H1 (cell line): ENCODE measurements around the gene HPCAL4. TPM values are rescaled to one million over a fixed set of nuclear protein-coding genes. Genes with fewer than 3 reads are reported as not detected.

ENCODE experiments used
- CTCF ChIA-PET: fragments of 300-600 bp; sonication (Branson Sonifier 250); formaldehyde crosslinking; loops from one replicate; lab custom pipeline; 2021; ENCODE audit not compliant: partially characterized antibody; lab: Charles Lee
- POLR2A ChIA-PET: fragments of 300-600 bp; sonication (Branson Sonifier 250); formaldehyde crosslinking; loops from one replicate; lab custom pipeline; 2021; ENCODE audit warnings: inconsistent platforms; ENCODE audit not compliant: partially characterized antibody; lab: Charles Lee
- DNase-seq, 2 experiments: peaks; one replicate each; pipeline versions ENCODE4 v3.0.0 to v3.0.0-alpha.2; 2010 to 2022; ENCODE audit warnings: low spot score in 2 of 2, low read depth in 1 of 2, mixed read lengths in 1 of 2
- FAIRE-seq: peaks from 2 replicates; lab custom pipeline; 2011; peaks lifted over from hg19 to GRCh38; lab: Jason Lieb, UNC
- H2AFZ ChIP-seq: 2 replicates; pipeline ENCODE4 v1.8.1; 2012; ENCODE audit warnings: low read length, inconsistent platforms
- H2AK5ac ChIP-seq: 2 replicates; pipeline ENCODE4 v1.6.1; 2013; ENCODE audit warnings: low read depth, low read length
- H2BK120ac ChIP-seq: replicated peaks from 2 replicates; pipeline ENCODE3; 2013; ENCODE audit warnings: low read depth, low read length, inconsistent platforms
- H2BK12ac ChIP-seq: 2 replicates; pipeline ENCODE4 v1.6.1; 2013; ENCODE audit warnings: low read depth, low read length
- H2BK15ac ChIP-seq: 2 replicates; pipeline ENCODE4 v1.6.1; 2013; ENCODE audit warnings: low read length
- H2BK20ac ChIP-seq: 2 replicates; pipeline ENCODE4 v1.6.1; 2013; ENCODE audit warnings: low read length
- H2BK5ac ChIP-seq: 2 replicates; pipeline ENCODE4 v1.6.1; 2013; ENCODE audit warnings: low read depth, low read length
- H3K14ac ChIP-seq: 2 replicates; pipeline ENCODE4 v1.6.1; 2013; ENCODE audit warnings: inconsistent platforms; ENCODE audit not compliant: insufficient read length
- H3K18ac ChIP-seq: 2 replicates; pipeline ENCODE4 v1.6.1; 2013; ENCODE audit warnings: low read length; ENCODE audit errors: extremely low read depth
- H3K23ac ChIP-seq: 2 replicates; pipeline ENCODE4 v1.6.1; 2013; ENCODE audit warnings: inconsistent platforms; ENCODE audit not compliant: insufficient read length
- H3K23me2 ChIP-seq: 2 replicates; pipeline ENCODE4 v1.6.1; 2013; ENCODE audit warnings: low read depth, low read length
- H3K27ac ChIP-seq: 2 replicates; pipeline ENCODE4 v1.6.1; 2011; ENCODE audit warnings: low read depth, low read length, inconsistent platforms
- H3K27me3 ChIP-seq, 4 experiments: replicated peaks in 1 of 4; 1 replicate in 1 of 4; 2 replicates in 3 of 4; pipeline versions ENCODE4 v1.6.1 to v1.8.1; 2011 to 2013; ENCODE audit warnings: low read length in 3 of 4, mild to moderate bottlenecking in 3 of 4, inconsistent platforms in 2 of 4, mixed read lengths in 2 of 4, moderate library complexity in 1 of 4; ENCODE audit not compliant: control insufficient read depth in 3 of 4, insufficient read depth in 3 of 4; ENCODE audit errors: extremely low read depth in 1 of 4
- H3K36me3 ChIP-seq, 4 experiments: 2 replicates each; pipeline versions ENCODE4 v1.6.1 to v1.8.1; 2011 to 2013; ENCODE audit warnings: mild to moderate bottlenecking in 4 of 4, low read length in 3 of 4, moderate library complexity in 2 of 4, control low read depth in 1 of 4, inconsistent platforms in 1 of 4; ENCODE audit not compliant: insufficient read depth in 4 of 4, control insufficient read depth in 2 of 4
- H3K4ac ChIP-seq: replicated peaks from 2 replicates; pipeline ENCODE3; 2013; ENCODE audit warnings: low read length, low read depth, mixed read lengths, inconsistent platforms; ENCODE audit not compliant: insufficient read length
- H3K4me1 ChIP-seq, 4 experiments: replicated peaks in 1 of 4; 1 replicate in 1 of 4; 2 replicates in 3 of 4; pipeline versions ENCODE4 v1.6.1 to v1.8.1; 2011 to 2013; ENCODE audit warnings: low read length in 3 of 4, inconsistent platforms in 2 of 4, mixed read lengths in 1 of 4; ENCODE audit not compliant: insufficient read depth in 4 of 4, control insufficient read depth in 3 of 4
- H3K4me2 ChIP-seq, 2 experiments: 2 replicates each; pipeline versions ENCODE4 v1.6.1 to v1.8.1; 2011 to 2013; ENCODE audit warnings: low read depth in 2 of 2, low read length in 2 of 2, control low read depth in 1 of 2, inconsistent platforms in 1 of 2, mild to moderate bottlenecking in 1 of 2; ENCODE audit not compliant: insufficient read depth in 1 of 2
- H3K4me3 ChIP-seq, 4 experiments: fragments of 200-600, 300-600 bp in 1 of 4; sonication (generic), shearing (Covaris generic), sonication (Bioruptor Twin) in 1 of 4; 2 replicates each; pipeline versions ENCODE4 v1.5.1 to v1.8.1; 2011 to 2016; ENCODE audit warnings: low read length in 4 of 4, low read depth in 3 of 4, control low read depth in 2 of 4, inconsistent platforms in 2 of 4, mild to moderate bottlenecking in 2 of 4, mixed read lengths in 1 of 4, moderate library complexity in 1 of 4; ENCODE audit not compliant: insufficient read depth in 2 of 4; ENCODE audit errors: extremely low read depth in 1 of 4
- H3K56ac ChIP-seq: replicated peaks from 2 replicates; pipeline ENCODE3; 2013; ENCODE audit warnings: low read depth, mild to moderate bottlenecking, mixed read lengths, low read length, inconsistent platforms; ENCODE audit not compliant: insufficient read length
- H3K79me1 ChIP-seq: 2 replicates; pipeline ENCODE4 v1.6.1; 2013; ENCODE audit warnings: low read depth, low read length, control low read depth
- H3K79me2 ChIP-seq, 2 experiments: 2 replicates each; pipeline versions ENCODE4 v1.6.1 to v1.8.1; 2012 to 2013; ENCODE audit warnings: low read length in 2 of 2, mild to moderate bottlenecking in 2 of 2, inconsistent platforms in 1 of 2; ENCODE audit not compliant: insufficient read depth in 2 of 2, control insufficient read depth in 1 of 2
- H3K9ac ChIP-seq, 4 experiments: replicated peaks in 1 of 4; 1 replicate in 1 of 4; 2 replicates in 3 of 4; pipeline versions ENCODE4 v1.6.1 to v1.8.1; 2011 to 2013; ENCODE audit warnings: low read depth in 3 of 4, low read length in 3 of 4, control low read depth in 2 of 4, mild to moderate bottlenecking in 2 of 4, moderate library complexity in 2 of 4, inconsistent platforms in 1 of 4; ENCODE audit errors: extremely low read depth in 1 of 4
- H3K9me3 ChIP-seq, 2 experiments: 2 replicates each; pipeline versions ENCODE4 v1.6.1 to v1.8.1; 2012 to 2013; ENCODE audit warnings: mild to moderate bottlenecking in 2 of 2, moderate library complexity in 2 of 2, control low read depth in 1 of 2, inconsistent platforms in 1 of 2, low read depth in 1 of 2, low read length in 1 of 2, mixed read lengths in 1 of 2; ENCODE audit not compliant: insufficient read depth in 2 of 2
- H4K20me1 ChIP-seq, 2 experiments: replicated peaks in 1 of 2; 2 replicates each; pipeline versions ENCODE3 to v1.8.1; 2011 to 2013; ENCODE audit warnings: inconsistent platforms in 2 of 2, low read length in 2 of 2, mild to moderate bottlenecking in 1 of 2; ENCODE audit not compliant: insufficient read depth in 2 of 2, control insufficient read depth in 1 of 2
- H4K5ac ChIP-seq: 2 replicates; pipeline ENCODE4 v1.6.1; 2013; ENCODE audit warnings: low read length, low read depth, mixed read lengths, inconsistent platforms; ENCODE audit not compliant: insufficient read length
- H4K8ac ChIP-seq: 2 replicates; pipeline ENCODE4 v1.8.0; 2013; ENCODE audit warnings: mild to moderate bottlenecking, moderate library complexity, low read length, inconsistent platforms; ENCODE audit not compliant: insufficient read depth; ENCODE audit errors: extremely low read depth
- H4K91ac ChIP-seq: replicated peaks from 2 replicates; pipeline ENCODE3; 2013; ENCODE audit warnings: low read length, mixed read lengths, inconsistent platforms; ENCODE audit not compliant: insufficient read length
- CREB1 ChIP-seq: IDR thresholded peaks from 2 replicates; pipeline ENCODE4 v1.6.1; 2012; ENCODE audit warnings: inconsistent platforms
- PHF8 ChIP-seq: fragments of 200-600 bp; sonication (generic); conservative IDR thresholded peaks from 2 replicates; pipeline ENCODE4 v1.7.1; 2012; ENCODE audit warnings: low read depth, mild to moderate bottlenecking, inconsistent platforms, low read length, moderate library complexity
- RFX5 ChIP-seq: IDR thresholded peaks from 2 replicates; pipeline ENCODE4 v1.6.1; 2011; ENCODE audit warnings: low read depth, low read length, improper control_type of control experiment, borderline replicate concordance
- TAF7 ChIP-seq: optimal IDR thresholded peaks from 2 replicates; pipeline ENCODE3; 2011; ENCODE audit warnings: low read depth, mild to moderate bottlenecking, inconsistent platforms, low read length, moderate library complexity, borderline replicate concordance
- TEAD4 ChIP-seq: IDR thresholded peaks from 2 replicates; pipeline ENCODE4 v1.6.1; 2012; ENCODE audit warnings: low read depth, low read length, inconsistent platforms, mixed read lengths
- WGBS, 2 experiments: shearing (Covaris generic) in 1 of 2; methylation state at CpG; one replicate each; pipeline versions ENCODE4 v1.1.6 to v1.1.7; 2013 to 2015; ENCODE audit warnings: low lambda C conversion rate in 2 of 2, mixed read lengths in 2 of 2, inconsistent platforms in 1 of 2, low coverage in 1 of 2, missing lambda C conversion rate in 1 of 2; ENCODE audit not compliant: insufficient replicate concordance in 2 of 2, insufficient coverage in 1 of 2, insufficient read length in 1 of 2; ENCODE audit errors: extremely low coverage in 1 of 2, missing lambda C conversion rate in 1 of 2; 5-methylcytosine and 5-hydroxymethylcytosine counted together
- polyA plus RNA-seq, 7 experiments: library from polyadenylated mRNA; depleted of rRNA in 3 of 7; stranded (reverse) in 5 of 7; unstranded in 2 of 7; fragments of >200 nt in 5 of 7; fragments of 200-250 nt in 2 of 7; gene quantifications; 1 replicate in 5 of 7; 2 replicates in 1 of 7; 4 replicates in 1 of 7; pipeline versions ENCODE4 v1.2.1 to v1.2.3, GENCODE V29; 2011 to 2013; ENCODE audit warnings: missing spikeins in 2 of 7, mixed read lengths in 2 of 7
- total RNA-seq: library from RNA; stranded (reverse); fragmentation: NEBNext Ultra II Directional; extraction: Animal tissue kit (Norgen Biotek cat#: 25700); gene quantifications from 2 replicates; pipeline ENCODE4 v1.2.1, GENCODE V29; 2021
- TF ChIP-seq, protein P1 (sequence below), 3 experiments: IDR thresholded peaks; 1 replicate in 2 of 3; 2 replicates in 1 of 3; pipeline versions ENCODE4 v1.5.1 to v1.6.1; 2011; ENCODE audit warnings: low read length in 3 of 3, mild to moderate bottlenecking in 3 of 3, inconsistent platforms in 2 of 3, low read depth in 1 of 3, moderate library complexity in 1 of 3; ENCODE audit not compliant: insufficient read depth in 1 of 3; ENCODE audit errors: control extremely low read depth in 1 of 3
- TF ChIP-seq, protein P2 (sequence below): IDR thresholded peaks from 2 replicates; pipeline ENCODE4 v1.6.1; 2011; ENCODE audit warnings: low read depth, mild to moderate bottlenecking, low read length; ENCODE audit not compliant: insufficient read depth

The HPCAL4 gene
- total and polyA plus RNA-seq, 2 of the 8 experiments (the other 6 are each of a cell fraction or from before 2014, with no cell fraction given): 0.54 to 0.74 TPM

DNA sequence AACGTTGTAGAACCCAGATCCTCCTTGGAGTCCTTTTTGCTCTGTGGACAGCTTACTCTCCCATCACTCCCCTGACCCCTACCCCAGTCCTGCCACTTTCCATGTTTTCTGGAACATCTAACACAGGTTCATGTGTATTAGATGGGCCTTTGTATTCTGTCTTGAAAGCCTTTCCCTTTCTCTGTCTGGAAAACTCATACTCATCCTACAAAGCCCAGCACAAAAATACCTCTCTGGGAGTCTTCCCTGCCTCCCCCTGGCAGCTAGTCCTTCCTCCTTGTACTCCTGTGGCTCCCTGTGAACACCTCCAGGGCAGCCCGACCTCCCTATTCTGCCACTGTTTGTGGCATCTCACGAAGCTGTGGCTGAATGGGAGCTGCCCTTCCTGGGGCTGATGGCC is 44.0 kb downstream of the HPCAL4 start:
- Histone ChIP-seq H4K20me1 (no peaks in the 10 kb centered on the region), H3K4me2 (no peak overlapping the region), H3K14ac (no peak overlapping the region), H2AK5ac (no peak overlapping the region), H3K9me3 (no peaks in the 10 kb centered on the region), H4K8ac (no peak overlapping the region), H3K79me1 (no peaks in the 10 kb centered on the region), H3K36me3 (no peaks in the 10 kb centered on the region), H4K91ac (no peak overlapping the region), H3K23me2 (no peaks in the 10 kb centered on the region), H3K56ac (no peak overlapping the region), H3K23ac (no peak overlapping the region), H2BK15ac (no peak overlapping the region), H3K4me3 (no peak overlapping the region), H2BK12ac (peak overlapping the region; percentile 4; the same call in 1 of the 2 replicates), H3K79me2 (no peaks in the 10 kb centered on the region), H3K4me1 (peaks cover 0 to 6% (median 5%) of the 10 kb centered on the region in 4 experiments; a peak in 6 of 7 replicates), H2BK120ac (no peak overlapping the region), H2BK20ac (no peak overlapping the region), H2BK5ac (no peak overlapping the region), H3K18ac (no peak overlapping the region), H3K4ac (no peak overlapping the region), H3K9ac (no peak overlapping the region), H2AFZ (no peak overlapping the region), H3K27me3 (peaks cover 0 to 10% (median 1%) of the 10 kb centered on the region in 4 experiments; a peak in 2 of 7 replicates), H4K5ac (no peak overlapping the region), H3K27ac (no peak overlapping the region)
- DNase-seq (no peak), FAIRE-seq (no peak)
- TF ChIP-seq, protein P1, sequence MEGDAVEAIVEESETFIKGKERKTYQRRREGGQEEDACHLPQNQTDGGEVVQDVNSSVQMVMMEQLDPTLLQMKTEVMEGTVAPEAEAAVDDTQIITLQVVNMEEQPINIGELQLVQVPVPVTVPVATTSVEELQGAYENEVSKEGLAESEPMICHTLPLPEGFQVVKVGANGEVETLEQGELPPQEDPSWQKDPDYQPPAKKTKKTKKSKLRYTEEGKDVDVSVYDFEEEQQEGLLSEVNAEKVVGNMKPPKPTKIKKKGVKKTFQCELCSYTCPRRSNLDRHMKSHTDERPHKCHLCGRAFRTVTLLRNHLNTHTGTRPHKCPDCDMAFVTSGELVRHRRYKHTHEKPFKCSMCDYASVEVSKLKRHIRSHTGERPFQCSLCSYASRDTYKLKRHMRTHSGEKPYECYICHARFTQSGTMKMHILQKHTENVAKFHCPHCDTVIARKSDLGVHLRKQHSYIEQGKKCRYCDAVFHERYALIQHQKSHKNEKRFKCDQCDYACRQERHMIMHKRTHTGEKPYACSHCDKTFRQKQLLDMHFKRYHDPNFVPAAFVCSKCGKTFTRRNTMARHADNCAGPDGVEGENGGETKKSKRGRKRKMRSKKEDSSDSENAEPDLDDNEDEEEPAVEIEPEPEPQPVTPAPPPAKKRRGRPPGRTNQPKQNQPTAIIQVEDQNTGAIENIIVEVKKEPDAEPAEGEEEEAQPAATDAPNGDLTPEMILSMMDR (IDR thresholded peaks at IDR 0.05; ENCODE audit: control extremely low read depth in 1 of 3, insufficient read depth in 1 of 3, low read depth in 1 of 3, low read length in 3 of 3): no peak
- no peak for TF ChIP-seq CREB1
- TF ChIP-seq PHF8: no peak
- no peak for TF ChIP-seq TEAD4
- no peak for TF ChIP-seq RFX5
- TF ChIP-seq, protein P2, sequence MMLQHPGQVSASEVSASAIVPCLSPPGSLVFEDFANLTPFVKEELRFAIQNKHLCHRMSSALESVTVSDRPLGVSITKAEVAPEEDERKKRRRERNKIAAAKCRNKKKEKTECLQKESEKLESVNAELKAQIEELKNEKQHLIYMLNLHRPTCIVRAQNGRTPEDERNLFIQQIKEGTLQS: no peak
- TF ChIP-seq TAF7: no peak
- CTCF ChIA-PET: interaction anchor here (0.6 to 17.8 kb wide), 17 partner anchors 10 to 330 kb away, joined by 3 to 469 read pairs (median 6); partner anchors contain the start of gene HEYL
- WGBS, 2 experiments: 72% methylated on average over 3 of the region's 3 CpGs; no CpG with 5 or more reads in 1 of the 2 experiments
- POLR2A ChIA-PET: interaction anchor here (0.7 to 2.2 kb wide), 8 partner anchors 8 to 239 kb away, joined by 3 to 11 read pairs (median 3); no protein-coding TSS in a partner anchor
